Sigmoid colon (tissue), 4 donors: ENCODE results near the gene CCL3.

Experiments
- CTCF ChIP-seq, 4 experiments: fragments of 450-650 bp in 3 of 4; fragments of 200-600 bp in 1 of 4; IDR thresholded peaks; one replicate each; pipeline ENCODE4 v1.5.1; 2016 to 2019; ENCODE audit warnings: antibody characterized with exemption in 4 of 4, mild to moderate bottlenecking in 3 of 4, moderate library complexity in 2 of 4
- EP300 ChIP-seq, 4 donors: sonication (generic); formaldehyde crosslinking; IDR thresholded peaks; one replicate each; pipeline ENCODE4 v1.6.1; 2017; ENCODE audit warnings: antibody characterized with exemption in 4 of 4
- POLR2A ChIP-seq, 2 donors: fragments of 450-650 bp; IDR thresholded peaks; one replicate each; pipeline ENCODE4 v1.6.1; 2016; ENCODE audit warnings: antibody characterized with exemption in 2 of 2, mild to moderate bottlenecking in 2 of 2, moderate library complexity in 2 of 2
- POLR2AphosphoS5 ChIP-seq, 4 donors: sonication (generic); formaldehyde crosslinking; IDR thresholded peaks; one replicate each; pipeline ENCODE4 v1.6.1; 2017; ENCODE audit warnings: antibody characterized with exemption in 4 of 4

- TF ChIP-seq POLR2AphosphoS5 (IDR thresholded peaks at IDR 0.05) (no peak), POLR2A (IDR thresholded peaks at IDR 0.05) (no peak), CTCF (IDR thresholded peaks at IDR 0.05) (peak in 1 of 4 experiments; percentile 34), EP300 (IDR thresholded peaks at IDR 0.05) (no peak)
Measured at GRCh38 chr17:36072431-36073121, 17.4 kb downstream of the CCL3 start.
